Measurements from ENCODE around the gene ASPA. TPM values are rescaled to one million over a fixed set of nuclear protein-coding genes. Genes with fewer than 3 reads are reported as not detected.

Gene ASPA
- total RNA-seq, 4 donors from 2014 or later, result 11.4 to 27.7 (median 17.0) TPM

DNA sequence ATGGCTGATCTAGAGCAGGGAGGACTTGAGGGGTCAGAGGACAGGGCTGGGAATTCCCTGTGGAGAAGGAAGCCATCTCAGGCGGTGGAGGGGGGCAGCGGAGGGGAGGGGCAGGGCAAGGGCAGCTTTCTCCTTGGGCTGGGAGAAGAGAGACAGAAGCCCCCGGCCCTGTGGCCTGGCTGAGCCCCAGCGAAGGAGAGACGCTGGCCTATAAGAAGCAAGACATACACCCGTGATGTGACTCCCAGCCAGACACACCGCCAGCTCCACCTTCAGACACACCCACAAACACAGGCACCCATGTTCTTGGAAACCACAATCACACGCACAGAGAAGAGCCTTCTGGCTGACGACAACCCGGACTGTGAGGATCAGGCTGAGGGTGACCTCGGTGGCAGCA is 71.8 kb downstream of the ASPA start:
- Histone ChIP-seq H3K4me1 (no peaks in the 10 kb centered on the region), H3K27ac (no peak overlapping the region), H3K36me3 (no peaks in the 10 kb centered on the region), H3K4me3 (no peak overlapping the region), H3K9me3 (no peaks in the 10 kb centered on the region), H3K27me3 (no peaks in the 10 kb centered on the region)
- DNase-seq, result no peak
- TF ChIP-seq POLR2A (IDR thresholded peaks at IDR 0.05), result no peak
- TF ChIP-seq, protein P1, sequence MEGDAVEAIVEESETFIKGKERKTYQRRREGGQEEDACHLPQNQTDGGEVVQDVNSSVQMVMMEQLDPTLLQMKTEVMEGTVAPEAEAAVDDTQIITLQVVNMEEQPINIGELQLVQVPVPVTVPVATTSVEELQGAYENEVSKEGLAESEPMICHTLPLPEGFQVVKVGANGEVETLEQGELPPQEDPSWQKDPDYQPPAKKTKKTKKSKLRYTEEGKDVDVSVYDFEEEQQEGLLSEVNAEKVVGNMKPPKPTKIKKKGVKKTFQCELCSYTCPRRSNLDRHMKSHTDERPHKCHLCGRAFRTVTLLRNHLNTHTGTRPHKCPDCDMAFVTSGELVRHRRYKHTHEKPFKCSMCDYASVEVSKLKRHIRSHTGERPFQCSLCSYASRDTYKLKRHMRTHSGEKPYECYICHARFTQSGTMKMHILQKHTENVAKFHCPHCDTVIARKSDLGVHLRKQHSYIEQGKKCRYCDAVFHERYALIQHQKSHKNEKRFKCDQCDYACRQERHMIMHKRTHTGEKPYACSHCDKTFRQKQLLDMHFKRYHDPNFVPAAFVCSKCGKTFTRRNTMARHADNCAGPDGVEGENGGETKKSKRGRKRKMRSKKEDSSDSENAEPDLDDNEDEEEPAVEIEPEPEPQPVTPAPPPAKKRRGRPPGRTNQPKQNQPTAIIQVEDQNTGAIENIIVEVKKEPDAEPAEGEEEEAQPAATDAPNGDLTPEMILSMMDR (IDR thresholded peaks at IDR 0.05), result no peak

DNA sequence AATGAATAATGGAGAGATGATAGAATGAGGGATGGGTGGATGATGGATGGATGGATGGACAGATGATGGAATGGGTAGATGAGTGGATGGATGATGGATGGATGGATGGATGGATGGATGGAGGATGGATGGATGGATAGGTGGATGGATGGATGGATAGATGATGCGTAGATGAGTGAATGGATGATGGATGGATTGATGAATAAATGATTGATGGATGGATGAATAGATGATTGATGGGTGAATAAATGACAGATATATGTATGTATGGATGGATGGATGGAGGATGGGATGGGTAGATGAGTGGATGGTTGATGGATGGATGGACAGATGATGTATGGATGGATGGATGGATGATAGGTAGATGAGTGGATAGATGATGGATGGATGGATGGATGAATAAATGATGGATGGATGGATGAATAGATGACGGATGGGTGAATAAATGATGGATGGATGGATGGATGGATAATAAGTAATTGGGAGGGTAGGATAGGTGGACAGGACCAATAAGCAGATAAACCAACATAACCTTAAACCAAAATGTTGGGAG is 73.9 kb downstream of the ASPA start:
- Histone ChIP-seq H3K9me3 (no peaks in the 10 kb centered on the region), H3K27me3 (no peaks in the 10 kb centered on the region), H3K36me3 (no peaks in the 10 kb centered on the region), H3K4me1 (no peaks in the 10 kb centered on the region), H3K27ac (no peak overlapping the region), H3K4me3 (no peak overlapping the region)
- DNase-seq, result no peak
- TF ChIP-seq, protein P1 (IDR thresholded peaks at IDR 0.05), result no peak

GRCh38 chr17:3551189-3551588 is 75.4 kb downstream of the ASPA start:
- Histone ChIP-seq H3K36me3 (no peaks in the 10 kb centered on the region), H3K4me1 (no peaks in the 10 kb centered on the region), H3K27ac (peak overlapping the region in 2 of 4 donors; percentile 65 to 71), H3K9me3 (no peaks in the 10 kb centered on the region), H3K4me3 (no peak overlapping the region), H3K27me3 (no peaks in the 10 kb centered on the region)
- TF ChIP-seq POLR2A (IDR thresholded peaks at IDR 0.05), result no peak
- TF ChIP-seq, protein P1 (IDR thresholded peaks at IDR 0.05), result peak in 3 of 6 experiments; percentile 33 to 40 (median 39)
- DNase-seq, result peak in 2 of 3 donors; percentile 75 to 77

- DNase-seq, result no peak
- Histone ChIP-seq H3K27me3 (no peaks in the 10 kb centered on the region), H3K4me3 (no peak overlapping the region), H3K9me3 (no peaks in the 10 kb centered on the region), H3K4me1 (peaks cover 0 to 6% (median under 1%) of the 10 kb centered on the region in 4 donors), H3K36me3 (no peaks in the 10 kb centered on the region), H3K27ac (no peak overlapping the region)
- no peak for TF ChIP-seq POLR2A (IDR thresholded peaks at IDR 0.05)
- TF ChIP-seq, protein P1 (IDR thresholded peaks at IDR 0.05), result no peak
Observed at GRCh38 chr17:3552916-3553315, 77.1 kb downstream of the ASPA start.

Other genes starting within 250 kb of the ASPA start
- gene OR3A1, start 177.6 kb upstream of the ASPA start, total RNA-seq, result not detected
- not detected for gene OR3A2, start 89.7 kb upstream of the ASPA start, total RNA-seq
- not detected for gene OR1E1, start 77.6 kb upstream of the ASPA start, total RNA-seq
- not detected for gene OR3A3, start 64.6 kb upstream of the ASPA start, total RNA-seq
- gene OR1E2, start 42.2 kb upstream of the ASPA start, total RNA-seq, result not detected
- not detected for gene SPATA22, start 4.2 kb upstream of the ASPA start, total RNA-seq
- gene TRPV3, start 81.8 kb downstream of the ASPA start, total RNA-seq, result 10 to 100 TPM in 3 of 4 donors, 1 to 10 TPM in 1; 5.0 to 39.1 (median 16.5) TPM
- 10 to 100 TPM; 13.2 to 56.8 (median 36.3) TPM for gene TRPV1, start 133.4 kb downstream of the ASPA start, total RNA-seq
- 10 to 100 TPM in 3 of 4 donors, 1 to 10 TPM in 1; 5.8 to 83.8 (median 44.9) TPM for gene SHPK, start 160.3 kb downstream of the ASPA start, total RNA-seq
- 10 to 100 TPM; 21.5 to 30.1 (median 27.7) TPM for gene CTNS, start 160.8 kb downstream of the ASPA start, total RNA-seq
- 100 to 1,000 TPM; 113 to 386 (median 239) TPM for gene TAX1BP3, start 192.6 kb downstream of the ASPA start, total RNA-seq
- 10 to 100 TPM; 12.6 to 28.1 (median 21.0) TPM for gene EMC6, start 192.8 kb downstream of the ASPA start, total RNA-seq
- gene P2RX5, start 220.2 kb downstream of the ASPA start, total RNA-seq, result 100 to 1,000 TPM in 1 of 4 donors, 1 to 10 TPM in 3; 1.2 to 103 (median 5.7) TPM
- gene HASPIN, start 247.9 kb downstream of the ASPA start, total RNA-seq, result 1 to 10 TPM in 1 of 4 donors, not detected in 3; 1.2 TPM